AG04449 (cell line): ENCODE data around the gene CYTH4.
A peak's percentile ranks its signal among the peaks of the same experiment; 100 is the strongest.

Experiments
- CTCF ChIA-PET: fragments of 350-600 bp; formaldehyde crosslinking; extraction: SDS; loops from one replicate; lab custom pipeline; 2021; ENCODE audit warnings: antibody characterized with exemption; lab: Yijun Ruan, JAX
- POLR2A ChIA-PET: fragments of 400-600, 350-600 bp; formaldehyde crosslinking; extraction: SDS; loops from one replicate; lab custom pipeline; 2020; ENCODE audit warnings: antibody characterized with exemption, inconsistent platforms; lab: Yijun Ruan, JAX
- DNase-seq: peaks from one replicate; pipeline ENCODE4 v3.0.0-alpha.2; 2010; ENCODE audit warnings: low read depth, low spot score
- H3K4me3 ChIP-seq: 2 replicates; pipeline ENCODE4 v1.5.1; 2011; ENCODE audit warnings: low read depth, mild to moderate bottlenecking, control low read depth, low read length
- TF ChIP-seq, protein P1 (sequence below): IDR thresholded peaks from one replicate; pipeline ENCODE4 v1.5.1; 2011; ENCODE audit warnings: mild to moderate bottlenecking, moderate library complexity, low read length, control low read depth, inconsistent platforms; ENCODE audit not compliant: insufficient read depth; ENCODE audit errors: missing control alignments

CYTH4 gene

DNA sequence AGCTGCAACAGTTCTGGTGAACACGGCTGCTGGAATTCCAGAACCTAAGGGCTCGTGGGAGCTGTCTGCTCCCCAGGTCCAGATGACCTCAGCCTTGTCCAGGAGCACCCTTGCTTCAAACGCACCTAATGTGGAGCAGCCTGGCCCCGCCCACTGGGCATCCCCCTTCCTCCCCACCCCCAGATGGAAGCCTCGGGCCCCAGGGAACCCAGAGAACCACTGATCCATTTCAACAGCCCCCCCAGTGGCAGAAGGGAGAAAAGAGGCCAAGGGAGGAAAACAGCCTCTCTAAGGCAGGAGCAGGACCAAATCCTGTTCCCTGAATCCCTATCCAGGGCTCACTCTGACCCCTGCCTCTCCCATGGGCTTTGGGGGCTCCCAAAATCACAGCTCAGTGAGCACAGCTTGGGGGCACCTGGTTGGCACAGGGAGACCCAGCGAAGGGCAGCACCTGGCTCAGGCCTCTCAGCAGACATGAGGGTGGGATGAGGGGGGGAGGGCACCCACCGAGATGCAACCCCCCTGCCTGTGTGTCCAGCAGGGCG lies 1.2 kb downstream of the CYTH4 start:
- TF ChIP-seq, protein P1, sequence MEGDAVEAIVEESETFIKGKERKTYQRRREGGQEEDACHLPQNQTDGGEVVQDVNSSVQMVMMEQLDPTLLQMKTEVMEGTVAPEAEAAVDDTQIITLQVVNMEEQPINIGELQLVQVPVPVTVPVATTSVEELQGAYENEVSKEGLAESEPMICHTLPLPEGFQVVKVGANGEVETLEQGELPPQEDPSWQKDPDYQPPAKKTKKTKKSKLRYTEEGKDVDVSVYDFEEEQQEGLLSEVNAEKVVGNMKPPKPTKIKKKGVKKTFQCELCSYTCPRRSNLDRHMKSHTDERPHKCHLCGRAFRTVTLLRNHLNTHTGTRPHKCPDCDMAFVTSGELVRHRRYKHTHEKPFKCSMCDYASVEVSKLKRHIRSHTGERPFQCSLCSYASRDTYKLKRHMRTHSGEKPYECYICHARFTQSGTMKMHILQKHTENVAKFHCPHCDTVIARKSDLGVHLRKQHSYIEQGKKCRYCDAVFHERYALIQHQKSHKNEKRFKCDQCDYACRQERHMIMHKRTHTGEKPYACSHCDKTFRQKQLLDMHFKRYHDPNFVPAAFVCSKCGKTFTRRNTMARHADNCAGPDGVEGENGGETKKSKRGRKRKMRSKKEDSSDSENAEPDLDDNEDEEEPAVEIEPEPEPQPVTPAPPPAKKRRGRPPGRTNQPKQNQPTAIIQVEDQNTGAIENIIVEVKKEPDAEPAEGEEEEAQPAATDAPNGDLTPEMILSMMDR, result peak; percentile 47
- H3K4me3 ChIP-seq, result no peak overlapping the region
- ChIA-PET POLR2A (no interaction called here), CTCF (interaction anchor here (0.7 to 10.2 kb wide), 8 partner anchors 10 to 33 kb away, joined by 3 to 89 read pairs (median 5); no protein-coding TSS in a partner anchor)
- DNase-seq, result no peak

DNA sequence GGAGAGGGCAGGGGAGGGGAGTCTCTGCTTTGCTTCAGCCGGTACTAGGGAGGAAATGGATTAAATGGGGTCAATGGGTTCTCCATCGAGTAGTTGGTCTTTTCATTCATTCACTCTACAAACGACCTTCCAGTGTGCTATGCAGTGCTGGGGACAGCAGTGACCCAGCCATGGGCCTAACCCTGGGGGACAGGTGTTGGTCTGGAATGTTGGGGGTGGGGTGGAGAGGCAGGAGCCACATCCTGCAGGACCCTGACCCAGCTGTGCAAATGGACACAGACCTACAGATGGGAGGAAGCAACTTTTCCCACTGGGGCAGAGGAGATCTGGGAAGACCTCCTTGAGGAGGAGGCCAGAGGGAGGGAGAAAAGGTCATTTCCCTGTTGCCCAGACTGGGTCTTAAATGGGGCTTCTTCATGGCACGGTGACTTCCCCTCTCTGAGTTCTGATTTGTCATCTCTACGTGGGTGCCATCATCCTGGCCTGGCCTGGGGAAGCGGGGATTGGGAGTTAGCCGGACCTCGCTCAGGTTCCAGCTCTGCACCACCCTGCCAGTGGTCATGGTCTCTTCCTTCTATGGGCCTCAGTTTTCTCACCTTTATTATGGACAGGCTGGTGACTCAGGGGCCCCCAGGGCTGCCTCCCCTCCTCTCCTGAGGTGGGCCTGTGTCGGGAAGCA lies 2.0 kb downstream of the CYTH4 start:
- DNase-seq, result no peak
- CTCF ChIA-PET, result interaction anchor here (1.0 to 10.2 kb wide), 5 partner anchors 9 to 24 kb away, joined by 4 to 89 read pairs (median 6); no protein-coding TSS in a partner anchor
- TF ChIP-seq, protein P1, result no peak
- POLR2A ChIA-PET, result no interaction called here
- no peak overlapping the region for H3K4me3 ChIP-seq

DNA sequence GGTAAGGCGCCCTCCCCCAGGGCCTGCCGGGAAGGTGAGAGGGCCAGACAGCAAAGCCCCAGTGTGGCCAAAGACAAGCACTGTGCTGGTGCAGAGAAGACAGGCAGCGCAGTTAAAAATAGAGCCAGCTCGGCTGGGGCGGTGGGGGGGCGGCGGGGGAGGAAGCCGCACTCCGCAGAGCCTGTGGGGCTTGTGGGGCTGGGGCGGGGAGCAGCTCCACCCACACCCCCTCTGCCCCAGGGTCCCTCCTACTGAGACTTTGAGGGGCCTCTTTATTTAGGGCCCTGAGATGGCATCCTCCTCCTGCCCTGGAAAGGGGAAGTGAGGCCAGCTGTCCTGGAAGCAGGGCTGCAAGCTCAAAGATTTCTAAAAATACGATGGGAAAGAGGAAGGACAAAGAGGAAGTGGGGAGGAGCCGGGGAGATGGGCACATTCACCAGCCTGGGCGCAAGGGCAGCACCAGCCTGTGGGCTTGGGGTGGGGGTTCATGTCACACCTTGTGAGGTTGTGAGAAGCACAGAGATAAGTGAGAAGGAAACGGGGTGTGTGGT lies 2.6 kb downstream of the CYTH4 start:
- ChIA-PET CTCF (interaction anchor here (1.6 kb wide), 1 partner anchor 20 kb away, joined by 6 read pairs; no protein-coding TSS in a partner anchor), POLR2A (no interaction called here)
- no peak overlapping the region for H3K4me3 ChIP-seq
- TF ChIP-seq, protein P1, result no peak
- no peak for DNase-seq

DNA sequence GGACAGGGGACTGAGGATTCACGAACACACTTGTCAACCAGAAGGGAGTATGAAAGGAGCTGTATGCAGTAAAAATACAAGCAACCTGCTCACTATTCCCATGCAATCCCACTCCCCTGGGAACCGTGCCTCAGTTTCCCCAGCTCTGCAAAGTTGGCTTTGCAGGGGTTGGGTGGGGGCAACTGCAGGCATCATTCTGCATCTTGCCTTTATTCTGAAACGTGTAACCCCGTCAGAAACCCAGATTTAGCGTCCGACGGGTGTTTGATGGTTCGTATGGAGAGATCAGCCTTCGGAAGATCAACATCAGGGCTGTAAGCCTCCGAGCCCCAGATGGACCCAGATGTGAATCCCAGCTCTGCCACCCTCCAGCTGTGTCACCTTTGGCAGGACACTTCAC lies 3.6 kb downstream of the CYTH4 start:
- no peak overlapping the region for H3K4me3 ChIP-seq
- TF ChIP-seq, protein P1, result no peak
- no peak for DNase-seq
- ChIA-PET CTCF (interaction anchor here (0.7 to 1.6 kb wide), 2 partner anchors 14 to 26 kb away, joined by 3 read pairs; no protein-coding TSS in a partner anchor), POLR2A (no interaction called here)

DNA sequence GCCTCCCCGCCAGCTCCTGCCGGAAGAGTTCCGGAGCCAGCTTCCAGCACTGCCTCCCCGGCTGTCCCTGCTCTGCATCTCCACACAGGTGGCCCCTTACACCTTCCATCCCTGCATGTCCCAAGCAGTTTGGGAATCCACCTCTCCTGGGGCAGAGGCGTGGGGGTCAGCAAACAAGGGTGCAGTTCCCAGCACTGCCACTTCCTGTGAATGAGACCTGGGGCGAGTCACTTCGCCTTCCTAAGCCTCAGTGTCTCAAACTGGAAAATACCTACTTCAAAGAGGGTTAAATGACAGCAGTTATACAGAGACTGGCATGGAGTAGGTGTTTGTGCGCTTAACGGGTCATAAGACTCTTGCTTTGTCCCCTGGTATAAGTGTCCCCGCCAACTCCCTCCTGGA lies 5.2 kb downstream of the CYTH4 start:
- TF ChIP-seq, protein P1, result no peak
- no peak for DNase-seq
- no peak overlapping the region for H3K4me3 ChIP-seq
- CTCF ChIA-PET, result interaction anchor here (1.6 kb wide), 1 partner anchor 15 kb away, joined by 3 read pairs; no protein-coding TSS in a partner anchor
- POLR2A ChIA-PET, result no interaction called here

DNA sequence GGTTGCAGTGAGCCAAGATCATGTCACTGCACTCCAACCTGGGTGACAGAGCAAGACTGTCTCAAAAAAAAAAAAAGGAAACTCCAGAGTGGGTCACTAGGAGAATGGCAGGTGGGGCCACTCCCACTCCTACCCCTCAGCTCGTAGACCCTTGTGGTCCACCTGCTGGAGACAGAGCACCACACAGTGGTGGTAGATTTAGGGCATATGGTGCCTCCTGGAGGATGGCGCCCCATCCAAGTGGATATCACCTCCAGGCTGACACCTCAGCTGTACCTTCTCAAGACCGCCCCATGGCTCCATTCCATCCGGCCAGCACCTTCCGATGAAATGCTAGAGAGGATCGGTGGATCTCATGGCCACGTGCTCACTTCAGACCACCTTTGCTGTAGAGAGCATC lies 6.2 kb downstream of the CYTH4 start:
- ChIA-PET POLR2A (no interaction called here), CTCF (no interaction called here)
- no peak overlapping the region for H3K4me3 ChIP-seq
- no peak for DNase-seq
- TF ChIP-seq, protein P1, result no peak
